ENCODE results near the gene PHC2.

DNA sequence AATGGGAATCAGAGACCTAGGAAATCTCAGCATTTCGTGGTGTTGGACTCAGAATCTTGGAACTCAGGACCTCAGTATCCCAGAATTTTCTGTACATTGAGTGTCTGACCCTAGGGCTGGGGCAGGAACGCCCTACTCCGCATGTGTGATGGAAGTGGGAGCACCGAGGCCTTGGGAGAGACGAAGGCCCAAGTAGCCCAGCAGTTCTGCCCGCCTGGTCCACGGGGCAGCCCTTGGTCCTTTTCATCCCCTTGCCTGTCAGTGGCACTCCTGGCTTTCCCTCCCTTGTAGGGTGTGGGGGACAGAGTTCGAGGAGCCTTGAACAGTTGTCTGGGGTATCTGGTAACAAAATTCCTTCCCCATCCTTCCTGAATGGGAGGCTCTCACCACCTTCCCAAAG is 120.2 kb downstream of the PHC2 start:
- TF ChIP-seq, protein P1, sequence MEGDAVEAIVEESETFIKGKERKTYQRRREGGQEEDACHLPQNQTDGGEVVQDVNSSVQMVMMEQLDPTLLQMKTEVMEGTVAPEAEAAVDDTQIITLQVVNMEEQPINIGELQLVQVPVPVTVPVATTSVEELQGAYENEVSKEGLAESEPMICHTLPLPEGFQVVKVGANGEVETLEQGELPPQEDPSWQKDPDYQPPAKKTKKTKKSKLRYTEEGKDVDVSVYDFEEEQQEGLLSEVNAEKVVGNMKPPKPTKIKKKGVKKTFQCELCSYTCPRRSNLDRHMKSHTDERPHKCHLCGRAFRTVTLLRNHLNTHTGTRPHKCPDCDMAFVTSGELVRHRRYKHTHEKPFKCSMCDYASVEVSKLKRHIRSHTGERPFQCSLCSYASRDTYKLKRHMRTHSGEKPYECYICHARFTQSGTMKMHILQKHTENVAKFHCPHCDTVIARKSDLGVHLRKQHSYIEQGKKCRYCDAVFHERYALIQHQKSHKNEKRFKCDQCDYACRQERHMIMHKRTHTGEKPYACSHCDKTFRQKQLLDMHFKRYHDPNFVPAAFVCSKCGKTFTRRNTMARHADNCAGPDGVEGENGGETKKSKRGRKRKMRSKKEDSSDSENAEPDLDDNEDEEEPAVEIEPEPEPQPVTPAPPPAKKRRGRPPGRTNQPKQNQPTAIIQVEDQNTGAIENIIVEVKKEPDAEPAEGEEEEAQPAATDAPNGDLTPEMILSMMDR (optimal IDR thresholded peaks at IDR 0.05 in 1 of 3, IDR thresholded peaks at IDR 0.05 in 1 of 3, conservative IDR thresholded peaks at IDR 0.05 in 1 of 3; ENCODE audit: extremely low read depth in 1 of 3, insufficient read depth in 2 of 3, low read length in 3 of 3) = no peak
- no peak for TF ChIP-seq EZH2 (IDR thresholded peaks at IDR 0.05; ENCODE audit: low read length)
